GM21825 (cell line): ENCODE measurements around the gene ITGB4.
A peak's percentile ranks its signal among the peaks of the same experiment; 100 is the strongest.

ENCODE experiments used
- ATAC-seq: cut with Tn5 transposase; IDR thresholded peaks from one replicate; pipeline ENCODE4 v1.9.1; 2021; ENCODE audit warnings: mild to moderate bottlenecking, moderate library complexity; ENCODE audit not compliant: unreplicated experiment

Gene ITGB4

GRCh38 chr17:75720656-75721462, at the start of gene ITGB4:
TSS of gene ITGB4 (plus strand) at chr17:75721459. CDS start at chr17:75724704, 3,245 bp downstream.
- no peak for ATAC-seq

GRCh38 chr17:75672011-75672410, 49.2 kb upstream of the ITGB4 start:
- no peak for ATAC-seq

GRCh38 chr17:75673487-75673886, 47.8 kb upstream of the ITGB4 start:
- no peak for ATAC-seq

GRCh38 chr17:75676461-75676860, 44.8 kb upstream of the ITGB4 start:
- ATAC-seq: no peak

- ATAC-seq: no peak
These were observed 41.5 kb upstream of the ITGB4 start for GRCh38 chr17:75679706-75680211.

GRCh38 chr17:75680431-75680830, 40.8 kb upstream of the ITGB4 start:
- ATAC-seq: no peak

GRCh38 chr17:75681289-75681688, 40.0 kb upstream of the ITGB4 start:
- no peak for ATAC-seq

- ATAC-seq: no peak
These were observed 37.7 kb upstream of the ITGB4 start for GRCh38 chr17:75683583-75683982.

- ATAC-seq: no peak
These were observed 37.0 kb upstream of the ITGB4 start for GRCh38 chr17:75684249-75684648.

- no peak for ATAC-seq
These were observed 36.3 kb upstream of the ITGB4 start for GRCh38 chr17:75684924-75685323.

GRCh38 chr17:75685499-75685898, 35.8 kb upstream of the ITGB4 start:
- no peak for ATAC-seq

- no peak for ATAC-seq
These were observed 32.9 kb upstream of the ITGB4 start for GRCh38 chr17:75688209-75688825.

GRCh38 chr17:75689441-75689873, 31.8 kb upstream of the ITGB4 start:
- peak; percentile 46 for ATAC-seq

GRCh38 chr17:75691371-75691791, 29.9 kb upstream of the ITGB4 start:
- no peak for ATAC-seq

GRCh38 chr17:75691801-75692626, 29.2 kb upstream of the ITGB4 start:
- ATAC-seq: no peak

- no peak for ATAC-seq
These were observed 28.3 kb upstream of the ITGB4 start for GRCh38 chr17:75692976-75693375.

- ATAC-seq: no peak
These were observed 27.5 kb upstream of the ITGB4 start for GRCh38 chr17:75693500-75694481.

- no peak for ATAC-seq
These were observed 26.7 kb upstream of the ITGB4 start for GRCh38 chr17:75694536-75694935.

GRCh38 chr17:75695141-75695829, 26.0 kb upstream of the ITGB4 start:
- ATAC-seq: no peak
